Measurements from ENCODE around the gene ALOX15.
"Not testable (repeated sequence)": the region's sequence is repeated elsewhere in the genome, so short reads cannot be mapped to it uniquely, and the experiment has no call there.

ALOX15 gene, protein sequence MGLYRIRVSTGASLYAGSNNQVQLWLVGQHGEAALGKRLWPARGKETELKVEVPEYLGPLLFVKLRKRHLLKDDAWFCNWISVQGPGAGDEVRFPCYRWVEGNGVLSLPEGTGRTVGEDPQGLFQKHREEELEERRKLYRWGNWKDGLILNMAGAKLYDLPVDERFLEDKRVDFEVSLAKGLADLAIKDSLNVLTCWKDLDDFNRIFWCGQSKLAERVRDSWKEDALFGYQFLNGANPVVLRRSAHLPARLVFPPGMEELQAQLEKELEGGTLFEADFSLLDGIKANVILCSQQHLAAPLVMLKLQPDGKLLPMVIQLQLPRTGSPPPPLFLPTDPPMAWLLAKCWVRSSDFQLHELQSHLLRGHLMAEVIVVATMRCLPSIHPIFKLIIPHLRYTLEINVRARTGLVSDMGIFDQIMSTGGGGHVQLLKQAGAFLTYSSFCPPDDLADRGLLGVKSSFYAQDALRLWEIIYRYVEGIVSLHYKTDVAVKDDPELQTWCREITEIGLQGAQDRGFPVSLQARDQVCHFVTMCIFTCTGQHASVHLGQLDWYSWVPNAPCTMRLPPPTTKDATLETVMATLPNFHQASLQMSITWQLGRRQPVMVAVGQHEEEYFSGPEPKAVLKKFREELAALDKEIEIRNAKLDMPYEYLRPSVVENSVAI

DNA sequence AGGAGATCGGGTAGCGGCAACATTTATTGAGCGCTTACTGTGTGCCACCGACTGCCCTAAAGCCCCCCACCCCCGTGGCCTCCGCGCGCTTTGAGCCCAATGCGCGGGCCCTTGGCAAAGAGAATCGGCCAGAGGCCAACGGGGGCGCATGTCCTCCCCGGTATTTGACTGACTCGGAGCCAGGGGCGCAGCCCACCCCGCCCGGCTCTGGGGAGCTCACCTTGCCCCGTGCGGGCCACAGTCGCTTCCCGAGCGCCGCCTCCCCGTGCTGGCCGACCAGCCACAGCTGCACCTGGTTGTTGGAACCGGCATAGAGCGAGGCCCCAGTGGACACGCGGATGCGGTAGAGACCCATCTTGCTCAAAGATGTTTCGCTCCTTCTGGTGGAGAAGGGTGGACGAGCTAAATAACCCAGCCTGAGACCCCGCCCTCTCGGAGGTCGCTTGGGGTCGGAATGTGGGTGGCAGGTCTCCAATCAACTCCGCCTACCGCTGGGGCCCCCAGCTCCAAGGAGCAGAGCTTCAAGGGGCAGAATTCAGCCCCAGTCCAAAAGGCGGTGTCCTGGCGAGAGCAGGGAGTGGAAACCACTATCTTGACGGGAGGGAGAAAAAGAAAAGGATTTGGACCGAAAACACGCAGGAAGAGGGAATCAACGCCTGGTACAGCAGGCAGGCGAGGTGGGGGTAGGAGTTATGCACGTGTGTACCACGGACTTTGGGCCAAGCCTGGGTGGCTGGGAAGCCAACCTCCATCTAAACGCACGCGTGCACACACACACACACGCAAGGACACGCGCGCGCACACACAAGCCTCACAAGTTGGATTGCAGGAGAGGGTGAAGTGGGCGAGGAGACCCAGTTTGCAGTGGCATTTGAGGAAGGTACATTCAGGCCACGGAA is at the start of gene ALOX15:
Gene ALOX15, minus strand, starts transcription at position 382 of the 899 bp plus-strand sequence. Its CDS starts 27 bp downstream, at position 355.
- DNase-seq: no peak

DNA sequence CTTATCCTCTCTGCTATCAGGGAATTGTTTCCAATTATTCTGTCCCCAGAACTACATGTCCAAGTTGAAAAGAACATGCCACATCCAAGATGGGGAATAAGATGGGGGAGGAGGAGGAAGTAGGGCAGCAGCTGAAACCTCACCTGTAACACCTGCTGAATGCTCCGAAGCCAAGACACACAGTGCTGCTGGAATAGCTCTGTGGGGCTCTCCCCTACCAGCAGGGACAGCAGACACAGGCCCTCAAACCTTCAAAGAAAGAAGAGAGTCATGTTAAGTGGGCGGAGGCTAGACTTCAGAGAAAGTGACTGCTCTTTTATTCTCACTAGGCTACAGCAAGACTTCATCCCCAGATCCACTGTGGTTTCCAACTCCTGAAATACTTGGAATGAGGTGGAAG is 49.3 kb upstream of the ALOX15 start:
- no peak for DNase-seq

DNA sequence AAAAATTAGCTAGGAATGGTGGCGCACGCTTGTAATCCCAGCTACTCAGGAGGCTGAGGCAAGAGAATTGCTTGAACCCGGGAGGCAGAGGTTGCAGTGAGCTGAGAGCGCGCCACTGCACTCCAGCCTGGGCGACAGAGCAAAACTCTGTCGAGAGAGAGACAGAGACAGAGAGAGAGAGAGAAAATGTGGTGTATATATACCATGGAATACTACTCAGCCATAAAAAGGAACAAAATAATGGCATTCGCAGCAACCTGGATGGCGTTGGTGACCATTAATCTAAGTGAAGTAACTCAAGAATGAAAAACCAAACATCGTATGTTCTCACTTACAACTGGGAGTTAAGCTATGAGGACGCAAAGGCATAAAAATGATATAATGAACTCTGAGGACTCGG is 48.4 kb upstream of the ALOX15 start:
- not testable (repeated sequence) for DNase-seq

DNA sequence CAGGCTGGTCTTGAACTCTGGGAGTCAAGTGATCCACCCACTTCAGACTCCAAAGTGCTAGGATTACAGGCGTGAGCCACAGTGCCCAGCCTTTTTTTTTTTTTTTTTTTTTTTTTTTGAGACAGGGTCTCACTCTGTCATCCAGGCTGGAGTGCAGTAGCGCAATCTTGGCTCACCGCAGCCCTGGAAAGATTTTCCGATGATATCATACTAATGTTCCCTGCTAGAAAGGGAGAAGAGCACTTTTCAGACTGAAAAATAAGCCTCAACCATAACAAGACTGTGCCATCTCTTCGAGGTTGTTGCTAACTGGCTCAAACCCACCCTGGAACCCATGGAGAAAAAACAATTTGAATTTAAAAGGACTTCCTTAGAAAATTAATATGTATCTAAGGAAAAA is 42.3 kb upstream of the ALOX15 start:
- DNase-seq: not testable (repeated sequence)

DNA sequence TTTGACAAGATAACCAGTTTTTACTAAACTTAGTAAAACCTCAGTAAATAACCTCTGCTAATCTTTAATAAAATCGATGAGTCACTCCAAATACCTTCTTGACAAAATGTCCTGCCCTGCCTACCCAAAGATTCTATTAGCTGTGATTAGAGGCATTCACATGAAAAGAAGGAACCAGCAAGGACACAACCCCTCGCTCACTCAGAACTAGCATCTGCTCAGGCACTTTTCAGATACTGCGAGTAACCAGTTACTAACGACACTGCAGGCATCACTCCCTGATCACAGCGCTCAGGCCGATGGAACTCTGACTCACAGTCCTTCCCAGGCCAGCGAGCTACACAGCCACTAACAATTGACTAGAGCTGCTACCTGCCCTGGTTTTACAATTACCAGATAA is 38.2 kb upstream of the ALOX15 start:
- no peak for DNase-seq

DNA sequence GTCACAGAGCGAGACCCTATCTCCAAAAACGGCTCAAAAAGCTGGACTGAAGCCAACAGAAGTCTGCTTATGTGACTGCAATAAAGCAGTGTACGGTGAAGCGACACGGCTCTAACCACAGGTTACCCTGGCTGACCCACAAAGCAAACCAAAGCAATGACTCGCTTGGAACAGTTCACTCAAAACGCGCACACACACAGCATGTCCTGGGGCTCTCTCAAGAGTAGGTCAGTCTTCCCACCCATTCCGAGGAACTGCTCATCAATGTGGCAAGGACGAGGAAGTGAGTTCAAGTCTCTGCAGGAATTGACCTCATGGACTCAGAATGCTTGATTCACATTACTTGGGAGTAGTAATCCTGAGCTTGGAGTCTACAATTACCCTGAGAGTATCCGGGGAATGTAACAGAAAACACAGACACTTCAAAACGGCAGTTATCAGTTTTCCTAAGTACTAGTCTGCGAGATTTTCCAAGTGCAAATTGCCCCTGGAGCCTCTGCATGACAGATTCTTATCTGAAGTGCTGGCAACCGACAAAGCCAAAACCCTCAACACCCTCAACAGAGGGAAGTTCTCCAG is 37.1 kb upstream of the ALOX15 start:
- DNase-seq: no peak

DNA sequence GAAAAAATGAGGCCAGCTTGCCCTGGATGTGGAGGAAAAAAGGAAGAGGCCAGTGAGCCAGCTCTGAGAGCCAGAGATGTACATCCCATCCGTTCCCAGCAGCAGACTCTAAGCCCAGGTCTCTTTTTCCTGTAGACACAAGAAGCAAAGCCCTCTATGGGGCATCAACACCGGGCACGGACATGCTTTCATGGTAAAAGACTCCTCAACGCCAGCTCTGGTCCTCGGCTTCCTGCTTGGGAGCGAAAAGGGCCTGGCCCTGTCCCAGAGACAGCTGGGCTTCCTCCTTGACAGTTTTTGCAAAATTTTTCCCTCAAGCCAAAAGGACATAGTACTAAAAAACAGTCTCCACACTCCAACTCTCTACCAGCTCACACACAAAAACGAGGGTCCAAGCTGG is 35.3 kb upstream of the ALOX15 start:
- no peak for DNase-seq

DNA sequence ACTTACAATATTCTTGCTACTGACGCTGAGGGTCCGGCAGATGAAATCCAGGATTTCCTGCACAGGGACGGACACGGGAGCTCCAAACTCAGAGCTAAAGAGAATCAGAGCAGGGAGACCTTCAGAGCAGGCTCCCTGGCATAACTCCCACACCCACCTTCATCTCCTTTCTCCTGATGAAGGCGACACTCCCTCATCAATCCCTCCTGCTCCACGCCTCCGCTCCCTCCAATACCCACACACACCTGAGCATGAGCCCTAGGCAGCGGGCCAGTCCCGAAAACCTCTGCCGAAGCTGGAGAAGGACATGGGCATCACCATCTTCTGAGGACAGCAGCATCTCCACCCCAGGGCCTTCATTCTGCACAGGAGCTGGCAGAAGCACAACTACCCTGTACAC is 34.3 kb upstream of the ALOX15 start:
- no peak for DNase-seq

DNA sequence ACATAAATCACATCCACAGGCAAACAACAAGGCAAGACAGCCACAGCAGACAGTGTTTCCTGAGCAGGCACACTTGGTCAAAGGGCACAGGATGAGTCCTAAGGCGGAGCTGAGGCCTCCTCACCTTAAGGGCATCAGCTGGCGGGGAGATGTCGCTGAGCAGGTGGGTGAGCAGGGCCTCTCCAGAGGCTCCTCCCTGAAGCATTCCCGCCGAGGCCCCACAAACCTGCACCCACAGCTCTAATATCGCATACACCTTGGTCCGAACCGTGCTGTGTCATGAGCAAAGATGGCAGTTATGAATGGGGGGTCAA is 33.2 kb upstream of the ALOX15 start:
- no peak for DNase-seq

DNA sequence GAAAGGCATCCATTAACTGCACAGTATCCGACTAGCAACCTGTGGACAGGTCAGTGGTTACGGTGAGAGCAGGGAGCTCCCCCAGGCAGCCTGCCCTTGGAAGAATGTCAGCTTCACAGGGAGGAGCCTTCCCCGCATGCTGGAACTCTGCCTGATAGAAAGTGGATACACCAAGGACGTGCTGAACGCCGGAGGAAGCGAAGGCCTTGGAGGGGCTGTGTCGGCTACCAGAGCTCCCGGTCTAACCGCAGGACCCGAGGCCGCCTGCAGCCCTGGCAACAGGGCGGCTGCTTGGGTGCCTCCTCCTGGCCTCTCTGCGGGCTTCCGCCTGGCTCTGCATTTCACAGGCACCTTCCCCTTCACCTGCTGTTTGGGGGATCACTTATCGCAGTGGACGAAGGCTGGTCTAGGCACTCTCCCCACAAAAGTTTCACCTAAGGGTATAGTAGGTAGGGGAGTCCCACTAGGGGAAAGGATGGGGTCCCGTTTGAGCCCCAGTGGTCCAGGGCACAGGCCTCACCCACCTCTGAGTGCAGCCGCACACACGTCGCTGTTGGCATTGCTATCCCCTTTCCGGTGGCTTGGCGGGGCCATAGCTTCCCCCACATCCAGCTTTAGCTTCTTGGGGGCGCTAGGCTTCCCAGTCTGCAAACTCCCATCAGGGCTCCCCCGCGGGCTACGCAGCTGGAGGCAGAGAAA is 32.7 kb upstream of the ALOX15 start:
- no peak for DNase-seq

DNA sequence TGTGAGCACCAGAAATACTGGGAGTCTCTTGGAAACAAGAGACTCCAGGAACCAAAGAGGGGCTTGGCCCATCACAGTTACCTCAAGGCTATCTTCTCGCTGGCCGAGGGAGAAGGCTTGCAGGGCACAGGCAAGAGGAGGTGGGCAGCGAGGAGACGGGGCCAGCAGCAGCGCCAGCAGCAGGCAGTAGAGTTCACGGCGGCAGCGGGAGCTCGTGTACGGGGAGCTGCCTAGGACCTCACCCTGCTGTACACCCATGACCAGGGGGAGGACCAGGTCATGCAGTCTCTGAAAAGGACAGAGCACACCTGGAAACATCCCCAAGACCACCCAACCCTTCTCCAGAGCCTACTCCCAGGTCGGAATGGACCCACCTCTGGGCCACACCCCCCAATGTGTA is 31.7 kb upstream of the ALOX15 start:
- no peak for DNase-seq

DNA sequence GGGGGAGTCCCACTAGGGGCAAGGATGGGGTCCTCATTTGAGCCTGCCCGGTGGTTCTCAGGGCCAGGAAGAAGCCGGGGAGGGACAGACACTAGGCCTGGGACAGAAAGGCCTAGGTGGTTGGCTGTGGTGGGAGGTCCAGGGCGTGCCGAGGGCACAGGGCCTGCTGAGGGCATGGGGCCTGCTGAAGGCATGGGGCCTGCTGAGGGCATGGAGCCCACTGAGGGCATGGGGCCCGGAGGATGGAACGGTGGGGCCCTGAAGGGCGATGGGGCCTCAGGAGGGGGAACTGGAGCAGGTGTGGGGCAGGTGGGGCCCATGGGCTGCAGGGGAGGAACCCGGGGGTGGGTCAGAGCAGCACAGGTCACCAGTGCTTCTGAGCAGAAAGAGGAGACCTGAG is 31.3 kb upstream of the ALOX15 start:
- DNase-seq: no peak

DNA sequence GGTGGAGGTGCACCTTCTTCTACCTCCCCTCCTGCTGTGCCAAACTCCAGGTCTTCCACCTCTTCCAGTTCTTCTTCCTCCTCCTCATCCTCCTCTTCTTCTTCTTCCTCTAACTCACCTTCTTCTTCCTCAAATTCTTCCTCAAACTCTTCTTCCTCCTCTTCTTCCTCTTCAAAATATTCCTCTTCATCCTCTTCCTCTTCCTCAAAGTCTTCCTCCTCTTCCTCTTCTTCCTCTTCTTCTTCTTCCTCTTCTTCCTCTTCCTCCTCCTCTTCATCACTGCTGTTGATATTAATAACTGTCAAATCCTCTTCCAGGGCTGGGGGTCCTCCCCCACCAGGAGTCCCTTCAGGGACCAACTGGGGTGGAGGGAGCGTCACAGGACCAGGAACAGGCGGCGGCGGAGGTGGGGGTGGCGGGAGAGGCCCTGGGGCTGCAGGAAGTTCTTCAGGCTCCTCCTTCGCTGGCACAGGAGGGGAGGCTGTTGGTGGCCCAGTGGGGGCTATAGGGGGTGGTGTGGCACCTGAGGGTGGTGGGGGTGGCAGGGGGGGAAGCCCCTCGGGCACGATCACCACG is 30.7 kb upstream of the ALOX15 start:
- no peak for DNase-seq

DNA sequence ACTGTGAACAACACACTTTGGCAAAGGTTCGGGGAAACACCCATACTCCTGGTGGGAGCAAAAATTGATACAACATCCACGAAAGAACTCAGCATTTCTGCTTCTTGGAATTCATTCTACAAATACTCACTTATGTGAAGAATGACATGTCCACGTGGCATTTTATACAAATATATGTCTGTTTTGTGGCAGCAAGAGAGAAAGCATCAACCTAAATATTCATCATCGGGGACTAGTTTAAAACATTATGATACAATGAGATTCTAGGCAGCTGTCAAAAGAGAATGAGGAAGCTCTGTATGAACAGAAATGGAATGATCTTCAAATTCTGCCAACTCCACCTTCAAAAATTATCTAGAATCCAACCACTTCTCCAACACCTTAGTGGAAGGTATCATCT is 25.7 kb upstream of the ALOX15 start:
- DNase-seq: no peak

DNA sequence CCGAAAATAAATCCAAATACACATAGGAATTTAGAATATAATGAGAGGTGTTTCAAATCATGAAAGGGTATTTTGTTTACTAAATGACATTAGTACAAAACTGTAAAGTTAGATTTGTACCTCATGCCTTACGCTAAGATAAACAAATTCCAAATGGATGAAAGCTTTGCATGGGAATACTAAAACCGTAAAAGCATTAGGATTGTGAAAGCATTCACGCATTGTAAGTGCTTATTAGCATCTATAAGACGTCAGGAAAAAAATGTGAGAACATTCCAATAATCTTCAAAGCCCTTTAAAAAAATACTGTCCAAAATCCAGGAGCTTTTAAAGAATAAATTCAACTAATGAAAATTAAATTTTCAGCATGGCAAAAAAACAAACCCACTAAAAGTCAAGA is 24.8 kb upstream of the ALOX15 start:
- DNase-seq: no peak

DNA sequence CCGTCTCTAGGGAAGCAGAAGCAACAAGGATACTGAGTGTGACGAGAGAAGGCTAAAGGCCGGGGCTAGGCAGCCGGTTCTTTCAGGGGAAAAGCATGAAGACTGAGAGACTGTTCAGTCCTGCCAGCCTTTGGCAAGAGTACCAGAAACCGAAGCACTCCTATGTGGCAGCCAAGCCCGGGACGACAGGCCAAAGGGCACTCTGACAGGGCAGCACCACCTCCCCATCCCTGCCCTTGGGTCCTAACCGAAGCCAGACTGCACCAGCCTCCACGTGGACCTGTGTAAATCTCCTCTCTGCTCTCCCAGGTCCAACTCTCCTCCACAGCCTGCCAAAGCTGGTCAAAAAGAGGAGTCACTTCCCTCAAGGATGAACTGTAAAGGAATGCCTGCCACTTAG is 23.5 kb upstream of the ALOX15 start:
- DNase-seq: no peak

DNA sequence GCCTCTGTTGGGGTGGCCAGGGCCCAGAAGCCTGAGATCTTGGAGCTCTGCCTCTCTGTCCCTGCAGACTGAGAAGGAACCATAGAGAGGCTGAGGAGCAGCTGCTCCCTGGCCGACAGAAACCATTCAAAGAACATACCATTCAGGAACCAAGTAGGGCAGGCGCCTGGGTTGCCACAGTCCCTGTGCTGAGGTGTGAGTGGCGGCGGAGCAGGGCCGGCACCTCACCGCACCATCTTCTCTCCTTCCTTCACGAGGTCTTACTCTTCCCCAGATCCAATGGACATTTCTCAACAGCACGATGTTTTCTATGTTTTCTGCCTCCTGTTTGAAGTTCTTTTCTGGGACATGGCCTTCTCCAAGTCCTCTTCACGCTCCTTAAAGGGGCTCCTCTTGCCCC is 22.8 kb upstream of the ALOX15 start:
- no peak for DNase-seq

DNA sequence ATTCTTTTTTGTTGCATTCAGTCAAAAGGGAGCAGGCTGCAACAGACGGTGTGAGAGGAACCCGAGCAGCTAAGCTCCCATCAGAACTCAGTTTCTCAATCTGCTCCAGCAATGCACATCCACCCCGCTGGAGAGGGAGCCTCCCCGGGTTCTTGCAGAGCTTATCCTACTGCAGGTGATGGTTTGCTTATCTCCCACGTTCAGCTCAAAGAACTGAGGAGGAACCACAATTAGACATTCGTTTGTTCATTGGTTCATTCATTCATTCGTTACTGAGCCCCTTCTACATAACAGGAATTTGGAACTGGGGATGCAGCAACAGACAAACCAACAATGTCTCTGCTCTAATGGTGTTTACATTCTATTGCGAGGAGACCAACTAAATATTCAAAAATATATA is 22.2 kb upstream of the ALOX15 start:
- no peak for DNase-seq

DNA sequence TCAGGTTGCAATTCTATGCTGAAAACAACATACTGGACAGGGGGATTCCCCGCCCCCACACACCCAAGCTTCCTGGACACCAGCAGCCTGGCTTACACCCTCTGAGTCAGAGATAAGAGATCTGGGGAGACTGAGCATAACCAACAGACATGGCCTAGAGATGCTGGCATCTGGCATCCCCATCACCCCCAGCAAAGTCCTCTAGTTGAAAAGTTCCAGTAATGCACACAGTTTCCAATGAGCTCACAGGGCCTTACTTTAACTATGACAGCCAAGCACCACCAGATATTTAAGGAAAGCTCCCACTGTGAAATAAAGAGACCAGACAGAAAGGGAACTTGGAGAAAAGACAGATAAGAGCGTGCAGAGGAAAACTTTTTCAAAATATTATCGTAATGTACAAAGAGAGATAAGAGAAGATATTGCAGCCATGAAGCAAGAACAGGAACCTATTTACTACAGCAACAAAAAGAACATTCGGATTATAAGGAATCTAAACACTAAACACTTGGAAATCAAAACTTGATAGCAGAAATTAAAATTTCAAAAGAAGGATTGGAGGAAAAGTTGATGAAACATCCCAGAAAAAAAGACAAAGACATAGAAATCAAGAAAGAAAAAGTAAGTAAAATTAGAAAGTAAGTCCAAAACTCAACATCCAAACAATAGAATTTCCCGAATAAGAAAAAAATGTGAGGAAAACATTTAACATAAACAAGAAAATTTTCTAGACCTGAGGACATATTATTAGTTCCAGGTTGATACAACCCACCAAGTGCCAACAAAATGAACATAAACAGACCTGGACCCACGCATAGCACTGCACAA is 17.2 kb upstream of the ALOX15 start:
- DNase-seq: no peak

DNA sequence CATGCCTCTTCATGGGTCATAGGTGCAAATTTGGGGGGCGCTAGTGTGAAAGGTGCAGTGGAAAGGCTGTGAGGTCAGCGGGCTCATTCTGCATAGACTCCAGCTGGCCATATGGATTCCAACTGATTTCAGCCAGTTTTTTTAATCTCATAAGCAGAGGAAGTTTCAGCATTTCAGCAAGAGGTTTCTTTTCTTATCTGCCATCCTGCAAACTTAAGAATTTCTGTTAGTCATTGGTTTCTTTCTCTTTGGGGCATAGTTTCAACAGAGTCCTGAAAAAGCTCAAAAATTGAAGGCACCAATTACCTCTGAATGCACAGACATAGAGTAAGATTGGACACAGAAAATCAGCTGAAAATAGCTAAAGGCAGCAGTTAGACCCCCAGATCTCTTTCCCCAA is 16.2 kb upstream of the ALOX15 start:
- no peak for DNase-seq

DNA sequence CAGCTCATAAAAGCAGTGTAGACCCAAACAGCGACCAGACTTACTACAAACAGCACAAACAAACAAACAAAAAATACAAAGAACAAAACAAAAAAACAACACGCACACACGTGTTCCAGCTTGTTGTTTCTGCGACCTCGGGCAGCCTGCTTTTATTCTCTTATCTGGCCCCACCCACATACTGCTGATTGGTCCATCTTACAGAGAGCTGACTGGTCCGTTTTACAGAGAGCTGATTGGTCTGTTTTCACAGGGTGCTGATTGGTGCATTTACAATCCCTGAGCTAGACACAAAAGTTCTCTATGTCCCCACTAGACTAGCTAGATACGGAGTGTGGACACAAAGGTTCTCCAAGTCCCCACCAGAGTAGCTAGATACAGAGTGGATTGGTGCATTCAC is 14.5 kb upstream of the ALOX15 start:
- not testable (repeated sequence) for DNase-seq
